HEK293T (cell line): ENCODE data around the gene CAPN12.
"Not testable (repeated sequence)": the region's sequence is repeated elsewhere in the genome, so short reads cannot be mapped to it uniquely, and the experiment has no call there.

ENCODE experiments used
- BHLHE40 ChIP-seq: fragments of 450-650 bp; IDR thresholded peaks from 2 replicates; pipeline ENCODE4 v1.6.1; 2016; ENCODE audit warnings: mild to moderate bottlenecking, moderate library complexity, borderline replicate concordance
- CTBP1 ChIP-seq: fragments of 450-650 bp; IDR thresholded peaks from 2 replicates; pipeline ENCODE4 v1.6.1; 2016; ENCODE audit warnings: borderline replicate concordance
- FOXK2 ChIP-seq: fragments of 450-650 bp; IDR thresholded peaks from 2 replicates; pipeline ENCODE4 v1.6.1; 2016; ENCODE audit warnings: mild to moderate bottlenecking
- FOXM1 ChIP-seq: fragments of 450-650 bp; IDR thresholded peaks from 2 replicates; pipeline ENCODE4 v1.6.1; 2017; ENCODE audit warnings: mild to moderate bottlenecking, borderline replicate concordance
- HDGF ChIP-seq: fragments of 450-650 bp; IDR thresholded peaks from 2 replicates; pipeline ENCODE4 v1.6.1; 2017; ENCODE audit warnings: antibody characterized with exemption, borderline replicate concordance
- NFRKB ChIP-seq: fragments of 450-650 bp; IDR thresholded peaks from 2 replicates; pipeline ENCODE4 v1.6.1; 2016; ENCODE audit warnings: mild to moderate bottlenecking, moderate library complexity
- SP1 ChIP-seq: fragments of 450-650 bp; IDR thresholded peaks from 2 replicates; pipeline ENCODE4 v1.6.1; 2017
- TARDBP ChIP-seq: fragments of 450-650 bp; IDR thresholded peaks from 2 replicates; pipeline ENCODE4 v1.6.1; 2016
- ZNF384 ChIP-seq: fragments of 450-650 bp; IDR thresholded peaks from 2 replicates; pipeline ENCODE4 v1.6.1; 2016
- TF ChIP-seq, protein P1 (sequence below): fragments of 450-650 bp; IDR thresholded peaks from 2 replicates; pipeline ENCODE4 v1.6.1; 2016

DNA sequence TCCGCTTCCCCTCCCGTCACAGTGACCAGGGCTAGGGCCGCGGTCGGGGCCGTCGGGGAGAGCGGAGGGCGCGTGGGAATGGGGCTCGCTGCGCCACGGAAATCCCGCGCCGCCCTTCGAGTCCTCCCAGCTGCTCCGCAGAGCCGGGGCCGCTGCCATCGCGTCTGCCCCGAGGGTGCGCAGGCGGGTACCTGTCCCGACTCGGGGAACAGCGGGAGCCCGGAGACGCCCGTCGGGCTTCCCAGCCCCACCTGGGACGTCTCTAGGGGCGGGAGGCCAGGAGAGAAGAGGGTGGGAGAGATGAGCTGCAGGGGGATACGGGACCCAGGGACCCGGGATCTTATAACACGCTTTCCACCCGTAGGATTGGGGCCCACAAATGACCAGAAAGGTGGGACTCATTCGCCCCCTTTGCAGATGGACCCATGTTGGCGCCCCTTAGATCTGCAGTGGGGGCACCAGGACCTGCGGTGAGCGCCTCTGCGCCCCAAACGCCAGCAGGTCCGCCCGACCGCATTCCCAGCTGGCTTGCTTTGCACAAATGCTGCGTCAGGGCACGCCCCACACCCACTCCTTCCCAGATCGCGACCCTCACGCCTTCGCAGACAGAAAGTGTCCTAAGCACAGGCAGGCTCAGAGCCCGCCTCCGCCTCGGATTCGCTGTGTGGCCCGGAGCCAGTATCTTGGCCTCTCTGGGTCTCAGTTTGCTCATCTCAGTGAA, 26.1 kb upstream of the CAPN12 start:
- TF ChIP-seq HDGF, NFRKB, TARDBP, SP1, FOXM1, BHLHE40, FOXK2, CTBP1, ZNF384: not testable (repeated sequence)
- TF ChIP-seq, protein P1, sequence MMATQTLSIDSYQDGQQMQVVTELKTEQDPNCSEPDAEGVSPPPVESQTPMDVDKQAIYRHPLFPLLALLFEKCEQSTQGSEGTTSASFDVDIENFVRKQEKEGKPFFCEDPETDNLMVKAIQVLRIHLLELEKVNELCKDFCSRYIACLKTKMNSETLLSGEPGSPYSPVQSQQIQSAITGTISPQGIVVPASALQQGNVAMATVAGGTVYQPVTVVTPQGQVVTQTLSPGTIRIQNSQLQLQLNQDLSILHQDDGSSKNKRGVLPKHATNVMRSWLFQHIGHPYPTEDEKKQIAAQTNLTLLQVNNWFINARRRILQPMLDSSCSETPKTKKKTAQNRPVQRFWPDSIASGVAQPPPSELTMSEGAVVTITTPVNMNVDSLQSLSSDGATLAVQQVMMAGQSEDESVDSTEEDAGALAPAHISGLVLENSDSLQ, result not testable (repeated sequence)
